ENCODE results near the gene AKT3.
"Not testable (repeated sequence)": the region's sequence is repeated elsewhere in the genome, so short reads cannot be mapped to it uniquely, and the experiment has no call there.

Gene AKT3

DNA sequence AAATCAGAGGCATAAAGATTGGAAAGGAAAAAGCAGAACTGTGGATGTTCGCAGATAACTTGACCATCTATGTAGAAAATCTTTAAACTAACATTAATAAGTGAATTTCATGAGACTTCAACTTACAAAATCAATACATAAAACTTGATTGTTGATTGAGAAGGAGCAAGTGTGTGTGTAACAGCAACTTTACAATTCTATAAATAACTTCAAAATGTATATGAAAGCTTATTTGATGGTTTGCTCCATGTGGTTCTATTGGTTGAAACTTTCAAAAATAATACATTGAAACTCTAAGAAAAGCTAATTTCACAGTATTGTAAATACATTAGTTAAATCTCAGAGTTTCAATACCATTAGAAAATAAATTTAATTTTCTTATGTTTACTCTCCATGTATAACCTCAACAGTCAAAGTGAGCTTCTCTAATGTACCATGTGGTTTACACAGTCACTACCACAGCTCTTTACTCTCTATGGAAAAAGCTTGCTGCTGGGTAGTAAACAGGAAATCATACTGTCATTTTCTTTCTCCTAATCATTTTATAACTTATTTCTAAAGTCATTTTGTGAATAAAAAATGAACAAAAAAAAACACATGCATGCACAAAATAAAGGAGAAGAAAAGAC, 12.0 kb downstream of the AKT3 start:
- DNase-seq = no peak

DNA sequence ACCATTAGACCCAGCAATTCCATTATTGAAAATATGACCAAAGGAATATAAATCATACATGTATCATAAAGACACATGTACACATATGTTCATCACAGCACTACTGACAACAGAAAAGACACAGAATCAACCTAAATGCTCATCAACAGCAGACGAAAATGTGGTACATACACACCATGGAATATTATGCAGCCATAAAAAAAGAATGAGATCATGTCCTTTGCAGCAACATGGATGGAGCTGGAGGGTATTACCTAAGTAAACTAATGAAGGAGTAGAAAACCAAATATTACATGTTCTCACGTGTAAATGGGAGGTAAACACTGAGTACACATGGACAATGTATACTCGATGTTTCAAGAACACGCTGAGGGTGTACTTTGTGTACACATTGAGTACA, 15.9 kb downstream of the AKT3 start:
- no peak for DNase-seq

DNA sequence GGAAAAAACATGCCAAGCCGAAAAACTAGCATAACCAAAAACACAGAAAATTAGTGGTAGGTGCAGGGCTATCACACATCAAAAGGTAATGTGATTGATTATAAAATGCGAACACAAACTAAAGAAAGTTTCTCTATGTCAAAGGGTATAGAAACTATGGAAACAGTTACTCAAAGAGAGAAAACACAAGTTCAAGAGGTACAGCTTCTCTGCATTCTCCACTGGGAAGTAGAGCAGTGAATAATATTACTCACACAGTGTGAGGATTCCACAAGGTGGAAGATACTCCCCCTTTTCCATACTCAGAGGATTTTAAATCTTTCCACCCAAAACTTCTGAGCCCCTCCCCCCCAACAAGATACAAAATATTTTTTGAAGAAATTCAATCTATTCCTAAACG, 18.6 kb downstream of the AKT3 start:
- DNase-seq = no peak

DNA sequence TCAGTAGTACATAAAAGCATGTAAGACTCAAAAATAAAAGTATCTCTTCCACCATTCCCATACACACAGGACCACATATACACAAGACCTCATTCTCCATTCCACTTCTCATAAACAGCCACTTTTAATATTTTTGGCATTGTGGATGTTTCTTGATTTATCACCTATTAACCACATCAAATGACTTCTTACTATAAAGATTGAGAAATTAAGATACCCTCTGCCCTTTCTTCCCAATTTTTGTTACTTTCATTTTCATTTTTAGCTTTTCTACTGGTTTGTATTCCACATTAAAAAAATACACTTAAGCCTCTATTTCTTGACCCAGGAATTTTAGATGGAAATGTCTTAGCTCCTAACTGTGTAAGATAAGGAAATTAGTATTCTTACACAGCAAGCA, 22.8 kb downstream of the AKT3 start:
- DNase-seq = no peak

DNA sequence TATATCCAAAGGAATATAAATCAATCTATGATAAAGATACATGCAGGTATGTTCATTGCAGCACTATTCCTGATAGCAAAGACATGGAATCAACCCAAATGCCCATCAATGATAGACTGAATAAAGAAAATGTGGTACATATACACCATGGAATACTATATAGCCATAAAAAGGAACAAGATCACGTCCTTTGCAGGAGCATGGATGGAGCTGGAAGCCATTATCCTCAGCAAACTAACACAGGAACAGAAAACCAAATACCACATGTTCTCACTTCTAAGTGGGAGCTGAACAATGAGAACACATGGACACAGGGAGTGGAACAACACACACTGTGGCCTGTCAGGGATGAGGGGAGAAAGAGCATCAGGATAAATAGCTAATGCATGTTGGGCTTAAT, 25.1 kb downstream of the AKT3 start:
- DNase-seq = not testable (repeated sequence)

DNA sequence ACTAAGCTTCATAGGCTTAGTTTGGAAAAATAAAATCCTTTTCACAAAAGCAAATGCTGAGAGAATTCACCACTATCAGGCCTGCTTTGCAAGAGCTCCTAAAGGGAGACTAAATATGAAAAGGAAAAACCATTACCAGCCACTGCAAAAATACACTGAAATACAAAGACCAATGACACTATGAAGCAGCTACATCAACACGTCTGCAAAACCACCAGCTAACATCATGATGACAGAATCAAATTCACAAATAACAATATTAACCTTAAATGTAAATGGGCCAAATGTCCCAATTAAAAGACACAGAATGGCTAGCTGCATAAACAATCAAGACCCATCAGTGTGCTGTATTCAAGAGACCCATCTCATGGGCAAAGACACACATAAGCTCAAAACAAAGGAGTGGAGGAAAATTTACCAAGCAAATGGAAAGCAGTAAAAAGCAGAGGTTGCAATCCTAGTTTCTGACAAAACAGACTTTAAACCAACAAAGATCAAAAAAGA, 28.8 kb downstream of the AKT3 start:
- no peak for DNase-seq

DNA sequence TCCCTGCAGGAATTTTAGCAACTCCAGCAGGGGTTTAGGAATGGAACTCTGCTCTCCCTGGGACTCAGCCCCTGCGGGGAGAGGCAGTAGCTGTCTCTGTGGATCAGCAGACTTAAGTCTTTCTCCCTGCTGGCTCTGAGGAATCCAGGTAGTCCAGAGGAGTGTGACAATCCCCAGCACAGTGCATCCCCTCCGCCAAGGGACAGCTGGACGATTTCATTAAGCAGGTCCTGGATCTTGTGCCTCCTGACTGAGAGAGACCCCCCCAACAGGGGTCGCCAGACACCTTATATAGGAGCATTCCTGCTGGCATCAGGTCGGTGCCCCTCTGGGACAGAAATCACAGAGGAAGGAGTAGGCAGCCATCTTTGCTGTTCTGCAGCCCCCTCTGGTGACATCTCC, 30.6 kb downstream of the AKT3 start:
- no peak for DNase-seq

DNA sequence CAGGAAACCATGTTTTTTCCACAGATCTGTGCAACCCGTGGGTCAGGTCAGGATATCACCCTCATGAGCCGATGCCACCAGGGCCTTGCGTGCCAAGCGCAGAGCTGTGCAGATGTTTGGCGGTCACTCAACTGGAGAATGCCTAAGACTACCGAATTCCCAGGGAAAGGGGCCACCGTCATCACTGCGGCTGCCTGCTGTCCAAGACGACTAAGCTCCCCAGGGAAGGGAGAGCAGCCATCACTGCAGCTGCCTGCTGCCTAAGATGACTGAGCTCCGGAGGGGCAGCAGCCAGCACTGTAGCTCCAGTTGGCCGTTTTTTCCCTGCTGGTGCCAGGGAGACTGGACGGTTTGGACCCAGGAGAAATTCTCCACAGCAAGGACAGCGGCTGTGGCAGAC, 31.1 kb downstream of the AKT3 start:
- DNase-seq = no peak

DNA sequence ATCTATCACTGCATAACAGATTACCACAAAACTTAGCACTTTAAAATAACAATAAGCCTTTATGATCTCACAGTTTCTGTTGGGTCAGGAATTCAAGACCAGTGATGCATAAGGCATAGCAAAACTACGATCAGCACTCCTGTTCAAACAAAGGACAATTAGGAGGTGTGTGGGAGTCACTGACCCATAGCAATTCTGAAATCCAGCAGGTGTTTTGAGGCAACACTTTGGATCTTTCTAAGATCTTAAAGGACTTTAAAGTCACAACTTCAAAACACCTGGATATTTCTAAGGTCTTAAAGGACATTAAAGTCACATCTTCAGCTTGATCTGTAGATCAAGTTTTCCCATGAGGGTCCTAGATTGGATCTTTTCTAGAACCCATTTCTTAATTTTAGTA, 35.3 kb downstream of the AKT3 start:
- no peak for DNase-seq

DNA sequence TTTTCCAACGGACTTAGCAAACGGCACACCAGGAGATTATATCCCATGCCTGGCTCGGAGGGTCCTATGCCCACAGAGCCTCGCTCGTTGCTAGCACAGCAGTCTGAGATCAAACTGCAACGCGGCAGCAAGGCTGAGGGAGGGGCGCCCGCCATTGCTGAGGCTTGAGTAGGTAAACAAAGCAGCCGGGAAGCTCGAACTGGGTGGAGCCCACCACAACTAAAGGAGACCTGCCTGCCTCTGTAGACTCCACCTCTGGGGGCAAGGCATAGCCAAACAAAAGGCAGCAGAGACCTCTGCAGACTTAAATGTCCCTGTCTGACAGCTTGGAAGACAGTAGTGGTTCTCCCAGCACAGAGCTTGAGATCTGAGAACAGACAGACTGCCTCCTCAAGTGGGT, 42.7 kb downstream of the AKT3 start:
- not testable (repeated sequence) for DNase-seq

DNA sequence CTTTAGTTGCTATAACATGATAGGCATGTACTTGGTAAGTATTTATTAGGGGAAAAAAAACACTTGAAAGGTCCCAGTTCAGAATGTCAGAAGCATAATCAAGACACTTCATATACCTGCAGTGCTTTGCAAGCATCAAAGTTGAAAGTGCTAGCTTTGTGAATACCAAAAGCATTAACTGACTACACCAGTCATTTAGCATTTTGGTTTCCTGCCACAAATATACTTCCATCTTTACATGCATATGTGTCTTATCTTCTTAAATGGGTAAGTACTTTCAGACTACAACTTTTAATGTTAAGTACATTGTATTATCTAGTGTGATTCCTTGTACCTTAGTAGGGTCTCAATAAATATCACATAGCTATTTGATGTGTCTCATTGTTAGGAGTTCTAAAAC, 43.7 kb downstream of the AKT3 start:
- DNase-seq = no peak

DNA sequence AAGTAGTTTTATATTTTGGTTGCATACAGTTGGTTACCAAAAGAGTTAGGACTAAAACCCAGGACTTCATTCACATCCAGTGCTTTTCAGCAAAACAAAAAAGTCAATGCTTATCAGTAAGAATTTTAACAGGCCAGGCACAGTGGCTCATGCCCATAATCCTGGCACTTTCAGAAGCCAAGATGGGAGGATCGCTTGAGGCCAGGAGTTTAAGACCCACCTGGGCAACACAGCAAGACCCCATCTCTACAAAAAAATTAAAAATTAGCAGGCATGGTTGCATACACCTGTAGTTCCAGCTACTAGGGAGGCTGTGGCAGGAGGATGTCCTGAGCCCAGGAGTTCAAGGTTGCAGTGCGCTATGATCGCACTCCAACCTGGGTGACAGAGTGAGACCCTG, 47.3 kb downstream of the AKT3 start:
- no peak for DNase-seq

DNA sequence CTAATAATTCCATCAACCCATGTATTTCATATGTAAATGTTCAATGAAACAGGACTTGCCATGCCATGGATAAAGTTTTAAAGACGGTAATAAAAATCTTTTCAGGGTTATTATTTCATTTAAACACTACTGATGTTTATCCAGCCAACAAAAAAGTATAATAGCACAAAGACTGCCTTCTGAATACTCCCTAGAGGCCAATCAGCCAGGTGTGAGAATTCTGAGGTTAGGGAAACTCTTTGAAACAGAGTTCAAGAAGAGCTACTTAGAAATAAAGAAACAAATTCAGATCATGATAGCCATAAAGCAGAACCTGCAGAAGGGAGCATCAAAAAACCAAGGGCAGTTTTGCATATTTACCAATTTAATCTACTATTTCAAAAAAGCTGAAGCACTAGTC, 48.7 kb downstream of the AKT3 start:
- no peak for DNase-seq

DNA sequence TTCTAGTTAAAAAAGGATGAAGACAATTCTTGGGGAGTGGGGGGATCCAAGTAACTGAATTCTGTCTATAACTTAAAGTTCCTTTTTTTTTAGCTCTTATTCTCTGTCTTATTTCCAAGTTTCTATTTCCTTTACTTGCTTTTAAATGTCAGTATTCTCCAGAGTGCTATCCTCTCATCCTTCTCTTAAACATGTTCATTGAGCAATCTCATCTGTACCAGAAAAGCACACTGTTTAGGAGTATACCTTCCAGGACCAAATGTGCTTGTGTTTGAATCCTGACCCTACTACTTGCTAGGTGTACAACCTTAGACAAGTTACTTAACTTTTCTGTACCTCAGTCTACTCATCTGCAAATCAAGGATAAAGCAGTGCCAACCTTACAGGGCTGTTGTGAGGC, 50.1 kb downstream of the AKT3 start:
- DNase-seq = no peak

DNA sequence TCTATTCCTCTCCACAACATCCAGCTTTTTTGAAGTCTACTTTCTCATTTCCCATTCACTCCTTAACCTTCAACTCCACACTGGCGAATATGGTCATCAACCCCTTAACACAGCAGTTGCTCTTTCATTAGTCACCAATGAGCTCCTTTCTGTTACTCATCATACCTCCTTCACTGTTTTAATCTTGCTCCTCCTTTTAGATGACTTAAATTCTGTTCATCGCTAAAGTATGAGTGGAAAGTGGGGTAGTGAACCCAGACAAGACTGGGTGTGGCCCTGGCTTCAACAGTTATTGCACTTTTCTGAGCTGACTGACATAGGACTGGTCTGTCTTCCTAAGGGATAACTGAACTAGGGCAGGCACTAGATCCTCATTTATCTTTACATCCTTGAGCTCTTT, 51.3 kb downstream of the AKT3 start:
- DNase-seq = peak; percentile 95

DNA sequence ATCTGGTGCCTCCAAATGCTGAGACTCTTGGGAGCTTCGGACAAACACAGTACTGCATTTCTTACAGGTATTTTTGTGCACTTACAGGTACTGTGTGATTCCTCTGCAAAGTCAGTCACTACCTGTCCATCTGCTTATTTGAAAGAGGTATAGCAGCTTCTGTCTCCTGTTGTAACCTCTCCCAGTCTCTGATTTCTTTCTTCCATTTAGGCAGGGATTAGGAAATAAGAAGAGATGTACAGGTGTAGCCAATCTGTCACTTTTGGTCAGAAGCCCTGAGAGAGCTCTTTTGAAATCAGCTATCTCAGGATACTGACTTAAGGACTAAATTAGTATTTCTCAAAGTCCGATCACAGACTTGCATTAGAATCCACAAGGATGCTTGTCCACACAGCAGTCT, 54.0 kb downstream of the AKT3 start:
- no peak for DNase-seq

DNA sequence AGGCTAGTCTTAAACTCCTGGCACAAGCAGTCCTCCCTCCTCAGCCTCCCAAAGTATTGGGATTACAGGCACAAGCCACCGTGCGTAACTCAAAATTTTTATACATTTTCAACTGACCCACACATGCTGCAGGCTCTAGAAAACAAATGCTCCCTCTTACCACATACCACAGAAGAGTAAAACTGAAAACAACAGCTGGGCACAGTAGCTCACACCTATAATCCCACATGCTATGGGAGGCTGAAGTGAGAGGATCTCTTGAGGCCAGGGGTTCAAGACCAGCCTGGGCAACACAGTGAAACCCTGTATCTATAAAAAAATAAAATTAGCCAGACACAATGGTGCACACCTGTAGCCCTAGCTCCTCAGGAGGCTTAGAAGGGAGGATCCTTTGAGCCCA, 56.7 kb downstream of the AKT3 start:
- no peak for DNase-seq

DNA sequence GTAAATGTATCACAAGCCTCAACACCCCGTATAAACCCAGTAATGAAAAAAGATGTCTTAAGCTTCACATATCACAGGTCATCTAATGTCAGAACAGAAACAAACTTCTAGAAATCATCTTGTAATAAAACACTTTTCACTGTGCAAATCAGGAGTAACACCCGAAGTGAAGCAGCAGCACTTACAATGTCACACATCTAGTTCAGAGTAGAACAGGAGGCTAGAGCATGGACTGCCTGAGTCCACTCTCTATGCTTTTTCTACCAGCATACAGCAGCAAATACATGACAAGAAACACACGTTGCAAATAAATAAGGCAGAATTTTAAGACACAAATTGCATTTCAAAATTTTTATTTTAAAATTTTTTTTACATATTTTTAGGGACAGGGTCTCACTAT, 57.2 kb downstream of the AKT3 start:
- DNase-seq = no peak

DNA sequence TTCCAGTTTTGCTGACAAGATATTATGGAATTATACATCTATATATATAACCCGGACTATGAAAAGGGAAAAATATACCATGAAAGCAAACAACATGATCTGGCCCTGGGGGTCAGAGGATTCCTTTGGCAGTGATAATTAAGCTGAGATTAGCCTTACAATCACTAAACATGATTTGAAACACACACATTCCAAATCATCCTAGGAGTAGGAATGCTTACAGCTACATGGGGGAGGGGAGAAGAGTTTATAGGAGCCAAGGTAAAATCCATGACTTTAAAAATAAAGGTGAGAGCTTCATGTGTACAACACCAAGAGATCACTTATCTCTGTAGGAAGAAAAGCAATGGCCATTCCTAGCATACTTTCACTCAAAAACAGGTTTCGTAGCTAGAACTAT, 57.6 kb downstream of the AKT3 start:
- no peak for DNase-seq

DNA sequence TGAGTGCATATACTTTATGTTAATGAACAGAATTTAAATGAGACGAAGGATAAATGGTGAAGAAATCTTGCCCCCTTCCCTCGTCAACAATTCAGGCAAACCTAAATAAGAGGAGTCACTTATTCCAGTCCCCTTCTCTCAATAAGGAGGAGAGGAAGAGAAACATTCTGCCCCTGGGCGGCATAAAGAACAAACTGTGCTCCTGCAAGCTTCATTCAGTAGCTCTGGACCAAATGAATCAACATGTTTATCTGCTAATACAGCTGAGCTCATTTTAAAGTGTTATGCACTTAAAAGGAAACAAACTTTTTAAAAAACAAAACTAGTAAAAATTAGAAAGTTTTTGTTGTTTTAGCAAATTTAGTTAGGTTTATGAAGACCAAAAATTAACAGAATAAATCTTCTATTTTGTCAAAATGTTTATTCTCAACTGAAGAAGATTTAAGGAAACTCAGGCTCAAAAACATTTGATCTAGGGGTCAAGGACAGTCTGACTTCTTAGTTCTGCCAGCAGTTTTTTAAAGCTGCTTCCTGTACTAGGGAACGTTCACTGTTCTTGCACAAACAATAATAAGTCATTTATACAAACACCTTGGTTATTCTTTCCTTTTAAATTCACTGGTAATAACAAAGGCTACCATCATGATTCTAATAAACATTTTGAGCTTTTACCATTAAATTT, 58.3 kb downstream of the AKT3 start:
- no peak for DNase-seq

DNA sequence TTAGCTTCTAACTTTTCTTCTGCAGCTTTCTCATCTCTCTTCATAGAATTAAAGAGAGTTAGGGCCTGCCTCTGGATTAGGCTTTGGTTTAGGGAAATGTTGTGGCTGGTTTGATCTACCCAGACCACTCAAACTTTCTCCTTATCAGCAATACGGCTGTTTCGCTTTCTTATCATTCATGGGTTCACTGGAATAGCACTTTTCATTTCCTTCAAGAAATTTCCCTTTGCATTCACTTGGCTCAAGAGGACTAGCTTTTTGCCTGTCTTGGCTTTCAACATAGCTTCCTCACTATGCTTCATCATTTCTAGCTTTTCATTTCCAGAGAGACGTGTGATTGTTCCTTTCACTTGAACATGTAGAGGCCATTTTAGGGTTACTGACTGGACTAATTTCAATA, 59.6 kb downstream of the AKT3 start:
- DNase-seq = no peak

DNA sequence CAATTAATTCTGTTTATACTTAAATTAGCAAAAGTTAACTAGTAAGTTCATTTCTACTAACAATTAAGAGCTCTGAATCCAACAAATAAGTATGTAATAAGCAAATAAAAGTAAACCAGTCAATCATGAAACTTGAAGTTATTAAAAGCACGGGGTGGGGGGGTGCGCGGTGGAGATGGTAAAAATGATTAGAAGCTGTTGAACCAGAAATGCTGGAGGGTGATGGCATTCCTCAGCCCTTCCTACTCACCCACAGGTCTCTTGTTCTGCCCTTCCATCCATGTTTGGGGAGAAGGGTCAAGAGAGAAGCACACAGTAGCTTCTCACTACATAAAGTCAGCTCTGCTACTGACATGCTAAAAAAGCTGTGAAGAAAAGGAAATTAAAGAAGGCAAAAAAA, 63.5 kb downstream of the AKT3 start:
- DNase-seq = no peak

DNA sequence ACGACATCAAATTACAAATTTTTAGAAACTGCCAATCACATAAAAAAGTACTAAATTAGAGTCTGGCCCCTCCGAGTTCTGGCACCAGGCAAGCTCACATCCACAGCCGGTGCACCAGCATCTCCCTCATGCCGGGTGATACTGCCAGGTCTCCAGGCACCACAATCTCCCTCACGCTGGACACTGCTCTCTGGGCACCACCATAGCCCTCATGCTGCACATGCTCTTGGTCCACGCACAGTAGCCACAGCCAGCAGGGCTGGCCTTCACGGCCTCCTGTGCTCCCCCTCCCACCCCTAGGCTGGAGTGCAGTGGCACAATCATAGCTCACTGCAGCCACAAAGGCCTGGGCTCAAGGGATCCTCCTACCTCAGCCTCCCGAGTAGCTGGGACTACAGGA, 65.5 kb downstream of the AKT3 start:
- DNase-seq = no peak

DNA sequence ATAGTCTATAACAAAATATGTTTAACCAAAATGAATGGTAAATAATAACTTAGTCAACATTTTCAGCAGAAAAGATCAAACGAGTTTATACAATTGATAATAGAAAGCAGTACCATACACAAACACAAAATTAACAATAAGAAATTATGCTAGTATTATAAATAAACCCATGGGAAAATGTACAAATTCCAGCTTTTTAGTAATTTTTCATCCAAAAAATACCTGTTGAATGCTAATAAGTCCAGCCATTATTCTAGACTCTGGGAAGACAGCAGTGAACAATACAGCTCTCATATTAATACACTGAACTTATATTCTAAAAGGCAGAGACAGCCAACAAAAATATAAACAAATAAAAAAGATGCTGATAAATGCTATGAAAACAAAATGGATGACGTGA, 66.3 kb downstream of the AKT3 start:
- DNase-seq = no peak

All from fibroblast of skin of right biceps (primary cell).